Left cardiac atrium (tissue), 4 donors: ENCODE results near the gene DDO. TPM values are rescaled to one million over a fixed set of nuclear protein-coding genes. Genes with fewer than 3 reads are reported as not detected.
"Not testable (repeated sequence)": the region's sequence is repeated elsewhere in the genome, so short reads cannot be mapped to it uniquely, and the experiment has no call there.

ENCODE experiments used
- ATAC-seq, 2 donors: fragments of 200-7000 bp; cut with Tn5 transposase; one replicate each; pipeline ENCODE4 v1.9.1; 2020; ENCODE audit warnings: mild to moderate bottlenecking in 2 of 2, moderate library complexity in 2 of 2
- DNase-seq: peaks from one replicate; pipeline ENCODE4 v3.0.0-alpha.2; 2020
- intact Hi-C, 2 donors: fragments of 100-400 bp; cut with DNase I; formaldehyde crosslinking; loops; one replicate each; pipeline versions ENCODE4 v1.14.1 to v1.15.1; 2022 to 2023
- total RNA-seq, 2 donors: library from RNA; stranded (reverse); fragmentation: NEBNext Ultra II Directional; extraction: Animal tissue kit (Norgen Biotek cat#: 25700); gene quantifications; one replicate each; pipeline ENCODE4 v1.2.1, GENCODE V29; 2021
- donor health status: DM: no; HTN: yes; CAD: no.
- donor health status: DM: no; HTN: yes; CAD: no; lungs with severe emphysema.
- donor health status: DM: yes; HTN: yes; CAD: no.
- donor health status: Dilated cardiomyopathy.

DDO gene
- total RNA-seq, 2 donors from 2014 or later = 7.9 to 12.9 TPM

- ATAC-seq (no peak), DNase-seq (no peak)
- intact Hi-C loops = no loop called here
Observed at GRCh38 chr6:110354153-110354552, 61.2 kb downstream of the DDO start.

GRCh38 chr6:110353457-110354001, 61.8 kb downstream of the DDO start:
- intact Hi-C loops = no loop called here
- ATAC-seq = no peak
- no peak for DNase-seq

GRCh38 chr6:110352563-110353262, 62.7 kb downstream of the DDO start:
- DNase-seq (no peak), ATAC-seq (no peak)
- intact Hi-C loops = no loop called here

- ATAC-seq (no peak), DNase-seq (no peak)
- intact Hi-C loops = no loop called here
Observed at GRCh38 chr6:110351986-110352385, 63.4 kb downstream of the DDO start.

GRCh38 chr6:110351546-110351945, 63.8 kb downstream of the DDO start:
- ATAC-seq (no peak), DNase-seq (no peak)
- intact Hi-C loops = no loop called here

- intact Hi-C loops, ATAC-seq, DNase-seq: not testable (repeated sequence)
Observed at GRCh38 chr6:110350593-110350992, 64.8 kb downstream of the DDO start.

GRCh38 chr6:110348961-110349690, 66.2 kb downstream of the DDO start:
- no peak for DNase-seq
- no peak for ATAC-seq
- intact Hi-C loops = no loop called here

GRCh38 chr6:110345025-110345424, 70.3 kb downstream of the DDO start:
- intact Hi-C loops = no loop called here
- ATAC-seq = no peak
- DNase-seq = no peak

GRCh38 chr6:110342759-110343158, 72.6 kb downstream of the DDO start:
- ATAC-seq (no peak), DNase-seq (no peak)
- intact Hi-C loops = no loop called here

Other genes with a start within 250 kb of the DDO start
- 1 to 10 TPM; 3.0 to 3.2 TPM for gene WASF1, start 235.9 kb downstream of the DDO start, total RNA-seq
- 10 to 100 TPM; 13.9 to 15.8 TPM for gene CDC40, start 235.1 kb downstream of the DDO start, total RNA-seq
- gene METTL24, start 57.2 kb downstream of the DDO start, total RNA-seq = 1 to 10 TPM; 1.7 to 2.1 TPM
- gene SLC22A16, start 61.0 kb upstream of the DDO start, total RNA-seq = under 1 TPM in 1 of 2 donors, not detected in 1; 0.26 TPM